ENCODE results near the gene COL1A1.

Gene COL1A1

DNA sequence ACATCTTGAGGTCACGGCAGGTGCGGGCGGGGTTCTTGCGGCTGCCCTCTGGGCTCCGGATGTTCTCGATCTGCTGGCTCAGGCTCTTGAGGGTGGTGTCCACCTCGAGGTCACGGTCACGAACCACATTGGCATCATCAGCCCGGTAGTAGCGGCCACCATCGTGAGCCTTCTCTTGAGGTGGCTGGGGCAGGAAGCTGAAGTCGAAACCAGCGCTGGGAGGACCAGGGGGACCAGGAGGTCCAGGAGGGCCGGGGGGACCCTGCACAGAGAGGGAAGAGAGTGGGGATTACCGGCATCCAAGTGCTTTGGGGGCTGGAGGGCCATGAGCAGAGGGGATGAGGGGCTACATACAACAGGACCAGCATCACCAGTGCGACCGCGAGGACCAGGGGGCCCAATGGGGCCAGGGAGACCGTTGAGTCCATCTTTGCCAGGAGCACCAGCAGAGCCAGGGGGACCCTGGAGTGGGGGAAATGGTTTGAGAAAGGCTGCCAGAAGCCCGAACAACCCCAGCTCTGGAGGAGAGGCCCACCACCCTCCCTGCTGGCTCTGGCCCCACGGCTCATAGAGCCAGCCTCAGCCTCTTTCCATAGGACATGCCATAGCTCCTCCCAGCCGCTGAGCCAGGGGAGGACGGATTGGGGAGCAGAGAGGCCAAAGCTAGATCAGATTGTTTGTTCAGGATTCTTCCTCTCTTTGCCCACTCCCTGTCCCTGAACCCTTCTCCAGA lies 14.6 kb downstream of the COL1A1 start:
- no peak for DNase-seq (ENCODE audit: low spot score)

GRCh38 chr17:50185631-50186471 lies 15.6 kb downstream of the COL1A1 start:
- DNase-seq (ENCODE audit: low spot score) = no peak

GRCh38 chr17:50184611-50185398 lies 16.6 kb downstream of the COL1A1 start:
- no peak for DNase-seq (ENCODE audit: low spot score)

DNA sequence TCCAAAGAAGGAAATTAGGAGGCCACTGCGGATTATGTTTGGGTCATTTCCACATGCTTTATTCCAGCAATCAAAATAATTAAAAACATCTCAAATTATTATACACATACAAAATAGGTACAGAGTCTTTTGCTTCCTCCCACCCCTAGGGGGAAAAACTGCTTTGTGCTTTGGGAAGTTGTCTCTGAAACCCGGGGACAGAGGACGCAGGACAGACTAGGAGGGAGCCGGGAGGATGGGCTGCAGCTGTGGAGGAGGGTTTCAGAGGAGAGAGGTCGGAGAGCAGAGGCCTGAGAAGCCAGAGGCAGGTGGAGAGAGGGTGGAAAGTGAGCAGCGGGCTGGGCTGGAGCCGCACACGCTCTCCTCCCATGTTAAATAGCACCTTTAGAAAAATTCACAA lies 17.4 kb downstream of the COL1A1 start:
- DNase-seq (ENCODE audit: low spot score) = no peak

GRCh38 chr17:50183421-50183994 lies 17.9 kb downstream of the COL1A1 start:
- DNase-seq (ENCODE audit: low spot score) = no peak

- DNase-seq (ENCODE audit: low spot score) = no peak
Measured at GRCh38 chr17:50182783-50183420, 18.5 kb downstream of the COL1A1 start.

GRCh38 chr17:50181591-50182560 lies 19.6 kb downstream of the COL1A1 start:
- no peak for DNase-seq (ENCODE audit: low spot score)

DNA sequence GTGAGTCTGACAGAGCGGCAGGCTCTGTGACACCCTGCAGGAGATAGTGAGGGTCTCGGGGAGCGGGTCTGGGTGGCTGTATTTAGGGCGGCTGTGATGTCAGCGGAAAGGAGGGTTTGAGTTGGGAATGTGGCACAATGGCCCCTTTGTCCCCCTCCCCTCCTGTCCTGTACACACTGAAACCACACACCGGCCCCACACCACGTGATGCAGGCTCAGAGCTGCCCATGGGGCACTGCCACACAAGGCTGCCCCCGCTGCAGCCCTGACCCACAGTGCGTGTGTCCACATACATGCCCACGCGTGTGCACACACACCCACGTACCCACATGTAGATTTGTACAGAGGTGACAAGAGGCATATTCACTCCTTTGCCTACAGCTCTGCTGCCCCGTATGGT lies 20.3 kb downstream of the COL1A1 start:
- no peak for DNase-seq (ENCODE audit: low spot score)

DNA sequence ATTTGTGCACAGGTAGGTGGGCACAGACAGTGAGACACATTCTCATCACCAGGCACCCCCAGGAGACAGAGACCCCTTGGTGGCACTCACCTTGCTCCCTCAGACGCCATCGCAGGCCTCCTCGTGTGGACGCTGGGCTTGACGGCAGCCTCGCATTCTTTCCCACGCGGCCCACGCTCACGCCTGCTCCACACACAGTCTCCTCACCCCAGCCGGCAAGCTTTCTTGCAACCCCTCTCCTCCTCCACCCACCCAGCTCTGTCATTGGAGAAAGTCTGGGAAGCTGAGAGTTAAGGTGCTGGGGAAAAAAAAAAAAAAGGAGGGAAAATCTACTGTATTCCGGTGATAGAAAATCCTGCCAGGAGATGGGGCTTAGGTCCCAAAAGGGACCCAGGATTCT lies 20.8 kb downstream of the COL1A1 start:
- DNase-seq (ENCODE audit: low spot score) = no peak

- DNase-seq (ENCODE audit: low spot score) = no peak
Measured at GRCh38 chr17:50180111-50180510, 21.3 kb downstream of the COL1A1 start.

DNA sequence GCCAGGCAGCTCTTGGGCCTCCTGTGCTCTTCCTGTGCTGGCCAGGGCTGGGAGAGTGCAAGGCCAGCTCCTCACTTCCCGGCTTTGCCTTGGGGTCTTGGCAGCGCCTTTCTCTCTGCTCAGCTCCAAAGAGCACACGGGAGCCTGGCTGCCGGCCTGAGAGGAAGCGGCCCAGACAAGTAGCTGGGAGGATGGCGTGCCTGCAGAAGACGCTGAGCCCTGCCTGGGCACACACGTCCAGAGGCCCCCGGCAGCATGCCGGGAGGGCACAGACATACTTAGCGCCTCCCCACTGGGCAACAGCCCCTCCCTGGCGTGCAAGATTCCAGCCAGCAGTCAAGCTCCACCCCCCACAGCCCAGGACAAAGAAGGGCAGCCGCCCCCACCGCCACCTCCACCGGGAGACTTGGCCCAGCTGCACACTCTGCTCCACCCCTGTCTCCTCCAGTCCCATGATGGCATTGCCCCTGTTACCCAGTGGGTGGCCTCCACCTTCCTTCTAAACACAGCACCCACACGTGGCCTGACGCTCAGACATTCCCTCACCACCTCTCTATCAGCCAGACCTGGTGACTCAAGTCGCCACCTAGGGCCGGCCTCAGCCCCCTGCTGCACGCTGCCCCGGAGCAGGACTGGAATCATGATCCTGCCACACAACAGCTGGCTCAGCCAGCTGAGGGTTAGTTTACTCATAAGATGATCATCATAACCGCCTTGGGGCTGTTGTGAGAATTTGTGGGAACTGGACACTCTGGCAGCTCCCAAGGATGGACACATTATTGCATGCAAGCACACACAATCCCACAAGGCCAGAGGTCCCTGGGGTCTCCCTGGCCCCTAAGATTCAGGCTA lies 23.2 kb downstream of the COL1A1 start:
- peak; percentile 51 for DNase-seq (ENCODE audit: low spot score)

- DNase-seq (ENCODE audit: low spot score) = no peak
Measured at GRCh38 chr17:50177476-50177875, 24.0 kb downstream of the COL1A1 start.

- no peak for DNase-seq (ENCODE audit: low spot score)
Measured at GRCh38 chr17:50176559-50177357, 24.7 kb downstream of the COL1A1 start.

DNA sequence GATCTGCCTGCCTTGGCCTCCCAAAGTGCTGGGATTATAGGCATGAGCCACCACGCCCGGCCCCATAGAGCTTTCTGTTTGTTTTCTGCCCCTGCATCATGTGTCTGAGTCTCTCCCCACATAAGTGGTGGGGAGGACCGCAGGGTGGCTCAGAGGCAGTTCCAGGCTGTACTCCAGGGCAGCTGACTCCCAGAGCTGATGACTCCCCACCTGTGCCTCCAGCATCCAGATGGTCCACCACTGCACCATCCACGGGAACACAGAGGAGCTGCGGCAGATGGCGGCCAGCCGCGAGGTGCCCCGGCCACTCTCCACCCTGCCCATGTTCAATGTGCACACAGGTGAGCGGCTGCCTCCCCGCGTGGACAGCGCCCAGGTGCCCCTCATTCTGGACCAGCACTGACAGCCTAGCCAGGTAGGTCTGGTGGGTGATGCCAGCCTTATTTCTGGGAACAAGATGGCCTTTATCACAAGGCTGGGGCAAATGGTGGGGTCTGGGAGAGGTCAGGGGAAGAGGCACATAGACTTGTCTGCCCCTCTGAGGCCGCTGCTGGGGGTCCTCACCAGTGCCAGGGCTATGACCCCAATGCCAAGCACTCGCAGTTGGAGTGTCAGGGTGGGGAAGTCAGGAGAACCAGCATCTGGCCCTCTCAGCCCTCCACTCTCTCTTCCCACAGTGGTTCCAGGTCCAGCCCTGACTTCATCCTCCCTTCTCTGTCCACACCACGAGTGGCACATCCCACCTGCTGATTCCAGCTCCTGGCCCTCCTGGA lies 26.2 kb downstream of the COL1A1 start:
- DNase-seq (ENCODE audit: low spot score) = no peak

- no peak for DNase-seq (ENCODE audit: low spot score)
Measured at GRCh38 chr17:50174444-50174843, 27.0 kb downstream of the COL1A1 start.

DNA sequence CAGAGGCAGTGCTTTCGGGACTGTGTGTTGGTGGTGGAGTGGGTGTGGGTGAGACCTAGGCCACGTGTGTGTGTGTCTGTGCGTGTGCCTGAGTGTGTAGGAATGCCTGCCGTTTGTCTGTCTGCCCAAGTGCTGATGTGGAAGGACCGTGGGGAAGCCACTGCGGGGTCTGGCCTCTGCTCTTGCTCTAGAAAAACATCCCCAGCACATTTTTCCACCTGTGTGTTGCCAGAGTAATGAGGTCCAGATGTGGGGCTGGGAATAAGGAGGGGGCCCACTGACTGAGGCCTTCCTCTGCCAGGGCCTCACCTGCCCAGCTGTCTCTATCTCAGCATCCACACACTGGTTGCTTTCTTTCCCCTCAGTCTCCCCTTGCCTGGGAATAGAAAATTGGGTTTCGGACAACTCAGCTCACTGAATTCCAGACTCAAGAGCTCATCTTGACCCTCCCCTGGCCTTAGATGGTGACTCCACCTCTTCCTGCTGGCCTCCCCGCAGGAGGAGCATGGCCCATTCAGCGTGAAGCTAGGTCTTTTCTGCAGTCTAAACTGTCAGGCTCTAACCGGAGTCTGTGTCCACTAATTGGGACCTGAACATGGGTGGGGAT lies 28.0 kb downstream of the COL1A1 start:
- DNase-seq (ENCODE audit: low spot score) = no peak

DNA sequence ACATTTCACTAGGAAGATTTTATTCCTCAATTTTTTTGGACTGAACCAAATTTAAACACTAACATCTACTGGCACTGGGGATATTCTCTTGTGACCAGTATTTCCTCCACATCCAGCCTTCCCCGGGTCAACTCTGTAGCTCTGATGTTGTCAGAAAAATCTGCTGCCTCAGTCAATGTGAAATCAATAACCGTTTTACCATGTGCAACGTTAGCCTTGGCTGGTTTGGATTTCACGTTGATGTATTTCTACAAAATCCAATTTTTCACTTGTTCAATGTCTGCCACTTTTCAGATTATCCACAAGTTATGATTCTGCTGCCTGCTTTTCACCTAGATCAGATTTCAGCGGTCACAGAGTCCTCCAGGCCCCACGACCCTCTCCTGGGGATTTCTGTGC lies 28.5 kb downstream of the COL1A1 start:
- no peak for DNase-seq (ENCODE audit: low spot score)

DNA sequence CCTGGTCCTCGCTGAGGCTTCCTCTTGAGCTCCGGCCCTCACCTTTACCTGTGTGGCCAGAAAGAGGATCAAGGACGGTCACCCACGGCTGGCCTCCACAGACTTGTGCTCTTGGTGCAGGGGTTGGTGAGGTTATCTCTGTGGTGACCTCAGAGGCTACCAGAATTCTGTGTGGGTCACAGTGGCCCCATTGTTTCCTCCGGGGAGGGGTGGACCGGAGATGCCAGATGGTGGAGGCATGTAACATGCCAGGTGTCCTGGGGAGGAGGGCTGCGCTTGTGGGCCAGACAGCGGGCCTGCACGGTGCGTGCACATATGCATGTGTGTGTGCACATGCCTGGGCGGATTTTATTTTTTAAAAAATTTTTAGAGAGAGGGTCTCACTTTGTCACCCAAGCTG lies 29.3 kb downstream of the COL1A1 start:
- no peak for DNase-seq (ENCODE audit: low spot score)

Measured in CD4-positive, alpha-beta T cell treated with Interleukin-6 at 100 ng/mL for 8 hours (primary cell).